Dermis microvascular lymphatic vessel endothelial cell (primary cell): ENCODE measurements around the gene UBE2H. TPM values are rescaled to one million over a fixed set of nuclear protein-coding genes. Genes with fewer than 3 reads are reported as not detected.
"Not testable (repeated sequence)": the region's sequence is repeated elsewhere in the genome, so short reads cannot be mapped to it uniquely, and the experiment has no call there.

Experiments used
- DNase-seq, 2 donors: peaks; one replicate each; pipeline versions ENCODE4 v3.0.0 to v3.0.0-alpha.2; 2010; ENCODE audit warnings: low read depth in 2 of 2
- total RNA-seq: library from RNA; depleted of rRNA; stranded (reverse); fragments of >200 nt; gene quantifications from 2 replicates; pipeline ENCODE4 v1.2.1, GENCODE V29; 2014

Gene UBE2H
- total RNA-seq, 1 donor from 2014 or later, result 45.6 TPM

GRCh38 chr7:129823143-129823542 lies 129.6 kb downstream of the UBE2H start:
- not testable (repeated sequence) for DNase-seq

- no peak for DNase-seq
These were observed 131.3 kb downstream of the UBE2H start for GRCh38 chr7:129821476-129821875.

- no peak for DNase-seq
These were observed 136.0 kb downstream of the UBE2H start for GRCh38 chr7:129816742-129817141.

- DNase-seq, result no peak
These were observed 144.9 kb downstream of the UBE2H start for GRCh38 chr7:129807863-129808262.

- no peak for DNase-seq
These were observed 147.7 kb downstream of the UBE2H start for GRCh38 chr7:129804890-129805719.

- DNase-seq, result no peak
These were observed 148.5 kb downstream of the UBE2H start for GRCh38 chr7:129804111-129804889.

- DNase-seq, result no peak
These were observed 149.1 kb downstream of the UBE2H start for GRCh38 chr7:129803546-129804081.

- DNase-seq, result no peak
These were observed 150.9 kb downstream of the UBE2H start for GRCh38 chr7:129801882-129802281.

GRCh38 chr7:129800901-129801300 lies 151.9 kb downstream of the UBE2H start:
- no peak for DNase-seq

- no peak for DNase-seq
These were observed 153.3 kb downstream of the UBE2H start for GRCh38 chr7:129799350-129799955.

- DNase-seq, result no peak
These were observed 154.0 kb downstream of the UBE2H start for GRCh38 chr7:129798616-129799349.

GRCh38 chr7:129797214-129797789 lies 155.5 kb downstream of the UBE2H start:
- DNase-seq, result no peak

GRCh38 chr7:129796186-129796775 lies 156.5 kb downstream of the UBE2H start:
- no peak for DNase-seq

- not testable (repeated sequence) for DNase-seq
These were observed 158.3 kb downstream of the UBE2H start for GRCh38 chr7:129794461-129794860.

- DNase-seq, result no peak
These were observed 159.1 kb downstream of the UBE2H start for GRCh38 chr7:129793506-129794310.

GRCh38 chr7:129792721-129793120 lies 160.0 kb downstream of the UBE2H start:
- no peak for DNase-seq

- DNase-seq, result no peak
These were observed 162.6 kb downstream of the UBE2H start for GRCh38 chr7:129790136-129790535.

GRCh38 chr7:129789652-129790051 lies 163.1 kb downstream of the UBE2H start:
- DNase-seq, result no peak

- no peak for DNase-seq
These were observed 163.8 kb downstream of the UBE2H start for GRCh38 chr7:129789000-129789399.
